ENCODE results near the gene LRRC52.

- TF ChIP-seq CTCF (IDR thresholded peaks at IDR 0.05) (no peak), POLR2A (IDR thresholded peaks at IDR 0.05) (no peak)
Measured at GRCh38 chr1:165542015-165542631, 1.7 kb upstream of the LRRC52 start.
